GM19238 (cell line): ENCODE results near the gene FRA10AC1.

ENCODE experiments used
- DNase-seq: peaks from one replicate; pipeline ENCODE4 v3.0.0; 2011; ENCODE audit warnings: low spot score; ENCODE audit not compliant: insufficient read length

Gene FRA10AC1

GRCh38 chr10:93629647-93630305 lies 72.6 kb downstream of the FRA10AC1 start:
- no peak for DNase-seq

- no peak for DNase-seq
These were observed 73.5 kb downstream of the FRA10AC1 start for GRCh38 chr10:93628858-93629257.

- DNase-seq, result no peak
These were observed 79.5 kb downstream of the FRA10AC1 start for GRCh38 chr10:93622942-93623341.

- DNase-seq, result no peak
These were observed 81.5 kb downstream of the FRA10AC1 start for GRCh38 chr10:93620925-93621324.
